Activated CD8-positive, alpha-beta memory T cell treated with anti-CD3 and anti-CD28 coated beads for 36 hours (primary cell): ENCODE results near the gene TOX4. TPM values are rescaled to one million over a fixed set of nuclear protein-coding genes. Genes with fewer than 3 reads are reported as not detected.

Source experiments
- CTCF ChIA-PET: fragments of 350-600 bp; sonication (Branson Sonifier 250); formaldehyde crosslinking; loops from one replicate; lab custom pipeline; 2021; ENCODE audit warnings: antibody characterized with exemption; lab: Charles Lee
- POLR2A ChIA-PET: fragments of 350-600 bp; sonication (Branson Sonifier 250); formaldehyde crosslinking; loops from one replicate; lab custom pipeline; 2021; ENCODE audit warnings: antibody characterized with exemption; lab: Charles Lee
- total RNA-seq, 2 experiments: library from RNA; stranded (reverse); gene quantifications; one replicate each; pipeline ENCODE4 v1.2.3, GENCODE V29; 2021

The TOX4 gene
- total RNA-seq, 2 experiments from 2014 or later, result 73.6 to 76.2 TPM

GRCh38 chr14:21494902-21495762, 18.1 kb downstream of the TOX4 start:
- CTCF ChIA-PET, result no interaction called here
- POLR2A ChIA-PET, result no interaction called here

GRCh38 chr14:21496453-21496852, 19.5 kb downstream of the TOX4 start:
- POLR2A ChIA-PET, result no interaction called here

GRCh38 chr14:21498540-21499526, 21.8 kb downstream of the TOX4 start:
- CTCF ChIA-PET, result interaction anchor here (0.5 to 2.4 kb wide), 17 partner anchors 9 to 225 kb away, joined by 3 to 19 read pairs (median 4); partner anchors contain the start of genes METTL3, RAB2B, SALL2 and TOX4
- POLR2A ChIA-PET, result interaction anchor here (0.6 to 0.8 kb wide), 3 partner anchors 28 to 397 kb away, joined by 3 to 10 read pairs (median 3); partner anchors contain the start of gene SALL2

More at GRCh38 chr14:21496453-21496852, 19.5 kb downstream of the TOX4 start:
- CTCF ChIA-PET, result no interaction called here

- ChIA-PET CTCF (interaction anchor here (1.6 kb wide), 1 partner anchor 56 kb away, joined by 4 read pairs; no protein-coding TSS in a partner anchor), POLR2A (interaction anchor here (1.9 kb wide), 1 partner anchor 9 kb away, joined by 5 read pairs; the partner anchor contains the start of gene METTL3)
Observed at GRCh38 chr14:21501568-21501967, 24.6 kb downstream of the TOX4 start.

- ChIA-PET CTCF (no interaction called here), POLR2A (no interaction called here)
Observed at GRCh38 chr14:21503376-21503775, 26.4 kb downstream of the TOX4 start.

- POLR2A ChIA-PET, result no interaction called here
- CTCF ChIA-PET, result interaction anchor here (1.1 kb wide), 1 partner anchor 13 kb away, joined by 5 read pairs; no protein-coding TSS in a partner anchor
Observed at GRCh38 chr14:21505012-21505553, 28.1 kb downstream of the TOX4 start.

- ChIA-PET POLR2A (no interaction called here), CTCF (no interaction called here)
Observed at GRCh38 chr14:21506557-21506956, 29.6 kb downstream of the TOX4 start.

- ChIA-PET CTCF (interaction anchor here (1.7 to 3.9 kb wide), 3 partner anchors 10 to 54 kb away, joined by 4 to 19 read pairs (median 5); partner anchors contain the start of genes CHD8 and SALL2), POLR2A (interaction anchor here (0.6 to 2.4 kb wide), 3 partner anchors 17 to 72 kb away, joined by 3 to 18 read pairs (median 3); partner anchors contain the start of gene SALL2)
Observed at GRCh38 chr14:21509432-21510143, 32.6 kb downstream of the TOX4 start.

GRCh38 chr14:21510735-21511657, 34.0 kb downstream of the TOX4 start, which contains the start of gene METTL3:
Gene METTL3 (minus strand): TSS chr14:21511340. CDS start chr14:21511223, 117 bp downstream.
- ChIA-PET POLR2A (interaction anchor here (0.5 to 2.4 kb wide), 11 partner anchors 10 to 1498 kb away, joined by 3 to 18 read pairs (median 5); partner anchors contain the start of genes OXA1L, RAB2B, SALL2 and TOX4), CTCF (interaction anchor here (0.6 to 3.9 kb wide), 6 partner anchors 12 to 55 kb away, joined by 4 to 19 read pairs (median 6); partner anchors contain the start of genes CHD8, SALL2 and TOX4)

GRCh38 chr14:21514341-21514740, 37.3 kb downstream of the TOX4 start:
- ChIA-PET POLR2A (no interaction called here), CTCF (no interaction called here)

GRCh38 chr14:21518725-21519124, 41.7 kb downstream of the TOX4 start:
- ChIA-PET POLR2A (no interaction called here), CTCF (interaction anchor here (0.6 to 1.0 kb wide), 2 partner anchors 14 to 522 kb away, joined by 3 to 5 read pairs; no protein-coding TSS in a partner anchor)

- POLR2A ChIA-PET, result no interaction called here
- CTCF ChIA-PET, result interaction anchor here (0.5 kb wide), 1 partner anchor 28 kb away, joined by 3 read pairs; no protein-coding TSS in a partner anchor
Observed at GRCh38 chr14:21520767-21521166, 43.8 kb downstream of the TOX4 start.

GRCh38 chr14:21521501-21521900, 44.5 kb downstream of the TOX4 start:
- POLR2A ChIA-PET, result no interaction called here
- CTCF ChIA-PET, result interaction anchor here (0.5 kb wide), 1 partner anchor 29 kb away, joined by 3 read pairs; no protein-coding TSS in a partner anchor

GRCh38 chr14:21523203-21523602, 46.2 kb downstream of the TOX4 start:
- POLR2A ChIA-PET, result no interaction called here
- CTCF ChIA-PET, result interaction anchor here (1.4 kb wide), 1 partner anchor 25 kb away, joined by 4 read pairs; no protein-coding TSS in a partner anchor

GRCh38 chr14:21524575-21525490, 47.8 kb downstream of the TOX4 start:
- ChIA-PET CTCF (interaction anchor here (1.5 kb wide), 1 partner anchor 34 kb away, joined by 3 read pairs; no protein-coding TSS in a partner anchor), POLR2A (no interaction called here)
